GM12874 (cell line): ENCODE results near the gene BCAS1.

Experiments
- TF ChIP-seq, protein P1 (sequence below): IDR thresholded peaks from 2 replicates; pipeline ENCODE4 v1.5.1; 2011; ENCODE audit warnings: low read depth, mild to moderate bottlenecking, control low read depth, low read length, moderate library complexity; ENCODE audit not compliant: insufficient read depth

Gene BCAS1

DNA sequence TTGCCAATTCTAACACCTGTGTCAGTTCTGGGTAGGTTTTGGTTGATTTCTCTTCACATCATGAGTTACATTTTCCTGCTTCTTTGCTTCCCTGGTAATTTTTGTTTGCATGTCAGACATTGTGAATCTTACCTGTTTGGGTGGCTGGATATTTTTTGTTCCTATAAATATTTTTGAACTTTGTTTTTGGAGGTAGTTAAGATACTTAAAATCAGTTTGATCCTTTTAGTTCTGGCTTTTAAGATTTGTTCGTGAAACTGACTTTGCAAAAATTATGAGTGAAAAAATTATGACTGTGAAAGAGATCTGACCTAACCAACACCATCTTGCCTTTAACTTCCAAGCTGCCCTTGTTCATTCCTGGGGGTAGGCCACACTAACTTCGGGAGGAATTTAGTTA is 69.5 kb downstream of the BCAS1 start:
- TF ChIP-seq, protein P1, sequence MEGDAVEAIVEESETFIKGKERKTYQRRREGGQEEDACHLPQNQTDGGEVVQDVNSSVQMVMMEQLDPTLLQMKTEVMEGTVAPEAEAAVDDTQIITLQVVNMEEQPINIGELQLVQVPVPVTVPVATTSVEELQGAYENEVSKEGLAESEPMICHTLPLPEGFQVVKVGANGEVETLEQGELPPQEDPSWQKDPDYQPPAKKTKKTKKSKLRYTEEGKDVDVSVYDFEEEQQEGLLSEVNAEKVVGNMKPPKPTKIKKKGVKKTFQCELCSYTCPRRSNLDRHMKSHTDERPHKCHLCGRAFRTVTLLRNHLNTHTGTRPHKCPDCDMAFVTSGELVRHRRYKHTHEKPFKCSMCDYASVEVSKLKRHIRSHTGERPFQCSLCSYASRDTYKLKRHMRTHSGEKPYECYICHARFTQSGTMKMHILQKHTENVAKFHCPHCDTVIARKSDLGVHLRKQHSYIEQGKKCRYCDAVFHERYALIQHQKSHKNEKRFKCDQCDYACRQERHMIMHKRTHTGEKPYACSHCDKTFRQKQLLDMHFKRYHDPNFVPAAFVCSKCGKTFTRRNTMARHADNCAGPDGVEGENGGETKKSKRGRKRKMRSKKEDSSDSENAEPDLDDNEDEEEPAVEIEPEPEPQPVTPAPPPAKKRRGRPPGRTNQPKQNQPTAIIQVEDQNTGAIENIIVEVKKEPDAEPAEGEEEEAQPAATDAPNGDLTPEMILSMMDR = no peak

DNA sequence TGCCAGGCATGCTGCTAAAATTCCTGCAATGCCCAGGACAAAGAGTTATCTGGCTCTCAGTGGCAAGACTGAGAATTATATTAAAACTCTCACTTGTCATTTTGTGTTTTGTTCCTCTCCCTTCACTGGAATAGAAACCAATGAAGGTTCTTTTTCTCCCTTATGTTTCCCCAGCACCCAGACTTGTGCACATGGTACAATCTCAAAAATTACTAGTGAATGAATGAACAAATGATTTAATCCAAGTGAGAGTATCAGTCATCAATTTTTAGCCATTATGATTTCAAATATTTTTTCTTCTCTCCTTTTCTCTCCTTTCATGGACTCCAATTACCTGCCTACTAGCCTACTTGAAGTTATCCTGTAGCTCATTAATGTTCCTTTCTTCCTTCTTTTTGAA is 70.1 kb downstream of the BCAS1 start:
- TF ChIP-seq, protein P1 = no peak

DNA sequence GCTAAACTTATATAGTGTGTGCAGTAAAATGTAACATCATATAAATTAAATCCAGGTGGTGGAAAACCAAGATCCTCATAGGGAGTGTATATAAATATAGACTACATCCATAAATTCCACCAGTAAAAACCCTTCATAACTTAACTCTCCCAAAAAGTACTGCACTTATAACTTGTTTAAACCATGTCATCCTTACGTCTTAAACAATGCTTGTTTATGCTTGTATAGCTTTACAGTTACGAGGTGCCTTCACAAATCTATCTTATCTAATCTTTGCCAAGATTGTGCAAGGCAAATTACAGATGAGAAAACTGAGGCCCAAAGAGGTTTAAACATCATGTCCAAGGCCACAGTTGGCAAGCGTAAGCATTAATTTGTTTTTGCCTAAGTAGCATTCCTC is 71.3 kb downstream of the BCAS1 start:
- TF ChIP-seq, protein P1 = no peak

DNA sequence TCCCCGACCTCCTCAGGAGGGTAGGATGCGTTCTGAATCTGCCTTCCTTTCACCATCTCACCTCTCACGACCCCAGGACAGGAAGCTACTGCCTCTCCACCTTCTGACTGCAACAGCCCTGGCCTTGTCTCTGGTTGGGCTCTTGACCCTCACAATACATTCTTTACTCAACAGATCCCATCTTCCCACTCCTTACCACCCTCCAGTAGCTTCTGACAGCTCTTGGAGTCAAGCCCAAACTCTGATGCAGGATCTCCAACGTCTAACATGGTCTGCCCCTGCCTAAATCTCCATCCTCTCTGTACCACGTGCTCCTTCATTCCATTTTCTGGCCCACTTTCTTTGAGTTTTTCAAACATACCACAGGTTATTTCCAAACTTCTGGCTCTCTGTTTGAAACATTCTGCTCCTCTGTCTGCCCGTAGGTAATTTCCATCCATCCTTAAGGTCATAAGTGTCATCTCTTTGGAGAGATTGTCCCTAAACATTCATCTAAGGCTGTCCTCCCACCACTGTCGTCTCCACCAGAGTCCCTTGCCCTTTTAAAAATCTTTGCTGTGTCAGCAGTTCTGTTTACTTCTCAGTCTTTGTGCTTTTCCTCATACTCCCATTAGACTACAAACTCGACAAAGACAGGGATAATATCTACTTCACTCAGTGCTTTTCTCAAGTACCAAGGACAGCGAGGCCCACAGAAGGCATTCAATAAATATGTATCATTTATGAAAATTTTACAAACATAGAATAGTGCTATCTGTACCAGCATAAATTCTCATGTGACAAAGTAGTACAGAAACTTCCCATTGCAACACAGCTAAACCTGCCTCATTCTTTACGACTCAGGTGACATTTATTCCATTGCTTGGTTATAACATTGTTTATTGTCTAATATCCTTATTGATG is 73.6 kb downstream of the BCAS1 start:
- TF ChIP-seq, protein P1 = no peak

DNA sequence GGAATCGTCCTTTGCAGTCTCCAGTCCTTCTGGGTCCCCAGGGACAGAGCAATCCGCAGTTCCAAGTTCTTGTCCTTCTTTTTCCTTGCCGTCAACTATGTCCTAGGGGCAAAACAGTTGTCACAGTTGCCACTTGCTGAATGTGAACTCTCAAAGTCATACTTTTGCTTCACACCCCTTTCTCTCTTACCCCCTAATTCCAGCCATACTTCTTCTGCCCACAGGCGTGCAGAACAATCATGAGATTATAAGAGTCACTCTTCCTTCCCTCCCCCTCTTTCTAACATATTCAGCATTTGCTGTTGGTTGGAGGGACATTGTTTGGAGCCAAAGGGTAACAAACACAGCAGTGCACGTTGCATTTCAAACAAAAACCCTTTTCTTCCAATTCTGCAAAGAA is 74.4 kb downstream of the BCAS1 start:
- TF ChIP-seq, protein P1 = no peak

DNA sequence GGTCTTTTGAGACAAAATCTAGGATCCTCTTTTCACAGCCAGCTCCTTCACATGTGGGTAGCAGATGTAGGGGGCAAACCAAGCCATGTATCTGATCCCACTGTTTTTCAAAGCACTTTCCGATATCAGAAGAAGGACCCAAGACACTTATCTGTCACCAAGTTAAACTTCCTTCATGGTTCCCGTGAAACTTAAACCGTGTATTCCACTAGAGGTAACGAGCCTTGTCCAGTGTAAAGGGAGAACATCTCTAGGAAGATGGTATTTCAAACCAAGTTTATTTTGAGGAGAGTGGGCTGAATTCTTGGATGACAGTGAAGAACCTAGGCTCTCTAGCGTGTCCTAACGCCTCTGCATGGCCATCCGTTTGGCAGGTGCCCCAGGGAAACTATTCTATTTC is 76.3 kb downstream of the BCAS1 start:
- TF ChIP-seq, protein P1 = no peak

DNA sequence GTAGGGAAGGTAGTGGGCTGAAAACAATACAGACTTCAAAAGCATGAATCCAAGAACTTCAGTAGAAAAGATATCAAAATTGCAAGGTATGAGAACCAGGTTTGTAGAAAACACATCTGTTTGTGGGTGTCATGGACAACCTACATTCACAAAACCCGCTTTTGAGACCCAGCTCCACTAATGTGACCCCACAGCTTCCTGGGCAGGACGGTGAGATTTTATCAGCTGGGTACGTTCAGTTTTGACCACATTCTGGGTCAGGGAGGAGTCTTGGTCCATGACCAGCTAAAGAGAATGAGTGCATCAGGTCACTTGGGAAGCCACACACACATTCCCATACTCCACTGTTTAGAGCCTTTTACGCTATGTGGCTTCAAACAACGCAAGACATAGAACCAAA is 77.1 kb downstream of the BCAS1 start:
- TF ChIP-seq, protein P1 = no peak
